HG03442 (cell line): ENCODE data around the gene AUTS2.

ENCODE experiments used
- ATAC-seq: cut with Tn5 transposase; IDR thresholded peaks from one replicate; pipeline ENCODE4 v1.9.1; 2021; ENCODE audit warnings: mild to moderate bottlenecking, moderate library complexity; ENCODE audit not compliant: unreplicated experiment

AUTS2 gene

GRCh38 chr7:70466725-70467364 is 868.6 kb downstream of the AUTS2 start:
- ATAC-seq = no peak

- ATAC-seq = no peak
Observed at GRCh38 chr7:70470746-70471145, 872.5 kb downstream of the AUTS2 start.

- no peak for ATAC-seq
Observed at GRCh38 chr7:70472601-70473237, 874.4 kb downstream of the AUTS2 start.

GRCh38 chr7:70474639-70475234 is 876.5 kb downstream of the AUTS2 start:
- no peak for ATAC-seq

GRCh38 chr7:70477036-70478010 is 879.0 kb downstream of the AUTS2 start:
- no peak for ATAC-seq

GRCh38 chr7:70479153-70480021 is 881.1 kb downstream of the AUTS2 start:
- no peak for ATAC-seq

- ATAC-seq = no peak
Observed at GRCh38 chr7:70480927-70481569, 882.8 kb downstream of the AUTS2 start.

GRCh38 chr7:70481570-70482123 is 883.4 kb downstream of the AUTS2 start:
- no peak for ATAC-seq

GRCh38 chr7:70484255-70484654 is 886.0 kb downstream of the AUTS2 start:
- no peak for ATAC-seq

- no peak for ATAC-seq
Observed at GRCh38 chr7:70486977-70487376, 888.7 kb downstream of the AUTS2 start.

GRCh38 chr7:70487428-70487827 is 889.2 kb downstream of the AUTS2 start:
- ATAC-seq = no peak

- ATAC-seq = no peak
Observed at GRCh38 chr7:70487886-70488285, 889.6 kb downstream of the AUTS2 start.

GRCh38 chr7:70489813-70490212 is 891.5 kb downstream of the AUTS2 start:
- no peak for ATAC-seq

- ATAC-seq = no peak
Observed at GRCh38 chr7:70492625-70493024, 894.4 kb downstream of the AUTS2 start.

GRCh38 chr7:70494225-70495032 is 896.2 kb downstream of the AUTS2 start:
- no peak for ATAC-seq

- no peak for ATAC-seq
Observed at GRCh38 chr7:70495033-70495376, 896.7 kb downstream of the AUTS2 start.

- ATAC-seq = no peak
Observed at GRCh38 chr7:70497793-70498192, 899.5 kb downstream of the AUTS2 start.

GRCh38 chr7:70498232-70498992 is 900.1 kb downstream of the AUTS2 start:
- no peak for ATAC-seq
